Effector memory CD4-positive, alpha-beta T cell (primary cell): ENCODE measurements around the gene USE1.

ENCODE experiments used
- DNase-seq, 3 donors: peaks; one replicate each; pipeline ENCODE4 v3.0.0-alpha.2; 2020
- H3K27ac ChIP-seq: 2 replicates; pipeline ENCODE4 v1.7.0; 2013; ENCODE audit warnings: mild to moderate bottlenecking, low read length, moderate library complexity; ENCODE audit not compliant: insufficient read depth, poor library complexity, severe bottlenecking
- H3K27me3 ChIP-seq: replicated peaks from 2 replicates; pipeline ENCODE4 v1.7.0; 2013; ENCODE audit warnings: mild to moderate bottlenecking, low read length; ENCODE audit not compliant: insufficient read depth, control insufficient read depth, poor library complexity, severe bottlenecking
- H3K36me3 ChIP-seq: 2 replicates; pipeline ENCODE4 v1.7.0; 2013; ENCODE audit warnings: mild to moderate bottlenecking, low read length, moderate library complexity; ENCODE audit not compliant: control insufficient read depth, insufficient read depth
- H3K4me1 ChIP-seq: 2 replicates; pipeline ENCODE4 v1.7.0; 2013; ENCODE audit warnings: low read length, mild to moderate bottlenecking; ENCODE audit not compliant: control insufficient read depth, insufficient read depth, poor library complexity, severe bottlenecking
- H3K4me3 ChIP-seq: 2 replicates; pipeline ENCODE4 v1.7.0; 2013; ENCODE audit warnings: low read length, low read depth, mild to moderate bottlenecking; ENCODE audit not compliant: insufficient read depth, poor library complexity, severe bottlenecking
- H3K9me3 ChIP-seq: 2 replicates; pipeline ENCODE4 v1.7.0; 2013; ENCODE audit warnings: mild to moderate bottlenecking, low read length, moderate library complexity; ENCODE audit not compliant: control insufficient read depth
- total RNA-seq, 3 donors: gene quantifications; one replicate each; lab custom pipeline; 2026; lab: John Stamatoyannopoulos, UW

USE1 gene, protein sequence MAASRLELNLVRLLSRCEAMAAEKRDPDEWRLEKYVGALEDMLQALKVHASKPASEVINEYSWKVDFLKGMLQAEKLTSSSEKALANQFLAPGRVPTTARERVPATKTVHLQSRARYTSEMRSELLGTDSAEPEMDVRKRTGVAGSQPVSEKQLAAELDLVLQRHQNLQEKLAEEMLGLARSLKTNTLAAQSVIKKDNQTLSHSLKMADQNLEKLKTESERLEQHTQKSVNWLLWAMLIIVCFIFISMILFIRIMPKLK
- 13.3 to 18.2 (median 14.1) reads per million in 3 donors for total RNA-seq

DNA sequence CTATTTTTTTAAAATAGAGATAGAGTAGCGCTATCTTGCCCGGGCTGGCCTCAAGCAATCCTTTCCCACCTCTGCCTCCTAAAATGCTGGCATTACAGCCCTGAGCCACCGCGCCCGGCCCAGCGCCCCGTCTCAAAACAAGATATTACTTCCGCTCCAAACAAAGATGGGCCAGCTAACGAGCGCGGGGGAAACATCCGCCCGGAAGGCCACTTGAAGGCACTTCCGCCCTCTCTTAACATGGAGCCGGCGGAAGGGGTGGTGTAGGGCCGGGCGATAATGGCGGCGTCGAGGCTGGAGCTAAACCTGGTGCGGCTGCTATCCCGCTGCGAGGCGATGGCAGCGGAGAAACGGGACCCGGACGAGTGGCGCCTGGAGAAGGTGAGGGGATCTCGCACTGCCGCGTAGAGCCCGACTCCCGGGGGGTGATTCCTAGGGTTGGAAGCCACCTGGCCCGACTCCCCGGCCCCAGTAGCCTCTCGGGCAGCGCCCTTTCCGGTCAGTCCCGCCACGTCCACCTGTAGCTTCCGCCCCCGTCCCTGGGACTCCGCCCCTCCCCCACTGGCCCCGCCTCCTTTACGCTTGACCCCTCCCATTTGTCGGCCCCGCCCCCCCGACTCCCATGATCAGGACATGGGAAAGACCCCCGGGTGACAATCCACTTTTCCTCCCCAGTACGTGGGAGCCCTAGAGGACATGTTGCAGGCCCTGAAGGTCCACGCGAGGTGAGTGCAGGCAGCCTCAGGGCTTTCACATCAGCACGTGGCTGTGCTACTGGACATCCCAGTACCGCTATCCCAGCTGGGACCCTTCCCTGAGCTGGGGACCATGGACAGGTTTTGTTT lies at the start of gene USE1:
Gene USE1 (plus strand): TSS at position 231 of the 845 bp plus-strand sequence. CDS start 49 bp downstream, at position 280.
- Histone ChIP-seq H3K4me1 (peaks cover 6% of the 10 kb centered on the region), H3K27ac (peak within 1 kb of the TSS; percentile 82), H3K36me3 (peaks cover 31% of the 10 kb centered on the region), H3K27me3 (no peaks in the 10 kb centered on the region), H3K4me3 (peak within 1 kb of the TSS; percentile 78), H3K9me3 (no peaks in the 10 kb centered on the region)
- peak; percentile 74 to 82 (median 79) for DNase-seq

DNA sequence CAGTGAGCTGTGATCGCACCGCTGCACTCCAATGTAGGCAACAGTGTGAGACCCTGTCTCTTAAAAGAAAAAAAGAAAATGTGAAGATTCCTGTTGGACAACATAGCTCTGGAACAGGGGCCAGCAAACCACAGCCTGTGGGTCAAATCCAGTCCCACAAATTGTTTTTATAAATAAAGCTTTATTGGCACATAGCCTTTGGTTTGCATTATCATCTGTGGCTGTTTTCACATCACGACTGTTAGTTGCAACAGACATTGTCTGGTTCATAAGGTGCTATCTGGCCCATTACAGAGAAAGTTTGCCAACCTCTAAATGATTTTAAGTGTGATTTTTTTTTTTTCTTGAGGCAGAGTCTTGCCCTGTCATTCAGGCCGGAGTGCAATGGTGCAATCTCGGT lies 49.4 kb upstream of the USE1 start:
- DNase-seq = no peak
- Histone ChIP-seq H3K36me3 (peaks cover 66% of the 10 kb centered on the region), H3K27ac (no peak overlapping the region), H3K27me3 (no peaks in the 10 kb centered on the region), H3K9me3 (no peaks in the 10 kb centered on the region), H3K4me1 (no peaks in the 10 kb centered on the region), H3K4me3 (no peak overlapping the region)

DNA sequence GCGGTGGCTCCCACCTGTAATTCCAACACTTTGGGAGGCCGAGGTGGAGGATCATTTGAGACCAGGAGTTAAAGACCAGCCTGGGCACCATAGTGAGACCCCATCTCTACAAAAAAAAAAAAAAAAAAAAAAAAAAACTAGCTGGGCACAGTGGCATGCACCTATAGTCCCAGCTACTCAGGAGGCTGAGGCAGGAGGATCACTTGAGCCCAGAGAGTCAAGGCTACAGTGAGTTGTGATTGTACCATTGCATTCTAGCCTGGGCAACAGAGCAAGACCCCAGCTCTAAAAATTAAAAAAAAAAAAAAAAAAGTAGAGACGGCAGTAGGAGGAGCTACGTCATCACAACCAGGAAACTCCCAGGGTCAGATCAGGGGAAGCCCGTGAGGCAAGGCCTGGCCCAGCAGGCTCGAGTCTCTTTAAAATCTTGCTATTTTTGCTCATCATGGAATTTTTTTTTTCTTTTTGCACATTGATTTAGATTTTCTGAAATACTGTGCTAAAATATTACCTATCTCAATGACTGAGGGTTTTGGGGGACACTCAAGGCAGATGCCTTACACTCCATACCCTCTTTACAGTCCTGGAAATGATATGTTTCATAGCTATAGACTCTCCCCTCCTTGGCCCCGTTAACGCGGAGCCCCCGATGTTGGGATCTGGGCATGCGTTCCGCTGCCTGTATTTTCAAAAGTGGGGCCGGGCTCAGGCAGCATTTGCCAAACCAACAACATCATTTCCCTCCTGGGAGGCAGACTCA lies 44.4 kb upstream of the USE1 start:
- H3K36me3 ChIP-seq = peaks cover 65% of the 10 kb centered on the region
- no peaks in the 10 kb centered on the region for H3K4me1 ChIP-seq
- H3K27me3 ChIP-seq = no peaks in the 10 kb centered on the region
- DNase-seq = no peak
- no peak overlapping the region for H3K4me3 ChIP-seq
- no peaks in the 10 kb centered on the region for H3K9me3 ChIP-seq
- peak overlapping the region; percentile 7 for H3K27ac ChIP-seq

DNA sequence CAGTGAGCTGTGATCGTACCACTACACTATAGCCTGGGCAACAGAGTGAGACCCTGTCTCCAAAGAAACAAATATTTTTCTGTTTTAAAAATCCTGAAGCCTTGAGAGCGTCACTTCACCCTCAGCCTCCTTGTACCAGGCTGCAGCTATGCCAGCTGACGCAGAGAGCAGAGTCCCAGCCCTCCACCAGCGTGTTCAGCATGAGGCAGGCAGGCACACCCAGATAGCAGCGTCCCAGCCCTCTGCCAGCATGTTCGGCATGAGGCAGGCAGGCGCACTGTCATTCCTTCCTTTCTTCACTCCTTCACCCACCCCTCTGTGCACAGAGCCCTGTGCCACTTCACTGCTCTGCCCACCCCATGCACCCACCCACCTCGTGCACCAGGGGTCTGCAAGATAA lies 43.3 kb upstream of the USE1 start:
- Histone ChIP-seq H3K36me3 (peaks cover 69% of the 10 kb centered on the region), H3K27ac (no peak overlapping the region), H3K9me3 (no peaks in the 10 kb centered on the region), H3K4me1 (no peaks in the 10 kb centered on the region), H3K4me3 (no peak overlapping the region), H3K27me3 (no peaks in the 10 kb centered on the region)
- no peak for DNase-seq

DNA sequence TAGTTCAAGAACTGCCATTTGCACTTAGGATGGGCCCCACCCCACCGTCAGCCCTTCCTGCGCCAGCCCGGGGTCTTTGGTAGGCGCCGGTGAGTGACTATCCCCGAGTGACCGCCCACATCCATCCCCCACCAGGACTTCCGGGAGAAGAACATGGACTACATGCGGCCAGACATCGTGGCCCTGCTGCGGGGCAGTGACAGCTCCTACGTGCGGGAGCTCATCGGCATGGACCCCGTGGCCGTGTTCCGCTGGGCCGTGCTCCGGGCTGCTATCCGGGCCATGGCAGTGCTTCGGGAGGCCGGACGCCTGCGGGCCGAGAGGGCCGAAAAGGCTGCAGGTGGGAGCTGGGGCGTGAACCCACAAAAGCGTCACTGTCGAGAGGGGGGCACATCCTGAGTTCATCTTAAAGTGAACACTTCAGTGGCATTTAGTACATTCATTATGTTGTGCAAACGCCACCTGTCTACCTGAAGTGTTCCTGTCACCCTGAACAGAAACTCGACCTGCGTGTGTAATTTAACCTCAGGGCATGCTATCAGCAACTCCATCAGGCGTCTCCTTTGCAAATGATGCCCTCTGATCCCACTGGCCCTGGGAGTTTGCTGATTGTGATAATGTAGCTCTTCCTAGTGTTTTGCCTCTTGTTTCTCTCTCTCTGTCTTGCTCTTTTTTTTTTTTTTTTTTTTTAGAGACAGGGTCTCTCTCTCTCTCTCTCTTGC lies 42.4 kb upstream of the USE1 start:
- Histone ChIP-seq H3K4me1 (no peaks in the 10 kb centered on the region), H3K36me3 (peaks cover 72% of the 10 kb centered on the region), H3K27ac (no peak overlapping the region), H3K9me3 (no peaks in the 10 kb centered on the region), H3K27me3 (no peaks in the 10 kb centered on the region), H3K4me3 (no peak overlapping the region)
- no peak for DNase-seq

DNA sequence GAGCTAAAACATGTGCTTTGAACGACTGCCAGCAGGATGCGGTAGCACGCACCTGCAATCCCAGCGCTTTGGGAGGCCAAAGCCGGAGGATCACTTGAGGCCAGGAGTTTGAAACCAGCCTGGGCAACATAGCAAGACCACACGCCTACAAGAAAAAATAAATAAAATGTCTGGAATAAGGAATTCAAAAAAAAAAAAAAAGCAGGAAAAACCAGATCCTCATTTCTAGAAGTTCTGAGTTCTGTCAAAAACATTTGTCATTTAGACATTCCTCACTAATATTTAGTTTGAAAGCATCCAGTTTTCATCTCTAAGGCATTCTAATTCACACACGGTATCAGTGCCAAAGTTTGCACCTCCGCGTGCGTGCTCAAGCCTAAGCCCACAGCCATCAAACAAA lies 36.9 kb upstream of the USE1 start:
- Histone ChIP-seq H3K4me1 (peaks cover 3% of the 10 kb centered on the region), H3K27me3 (no peaks in the 10 kb centered on the region), H3K4me3 (no peak overlapping the region), H3K9me3 (no peaks in the 10 kb centered on the region), H3K36me3 (peaks cover 48% of the 10 kb centered on the region), H3K27ac (no peak overlapping the region)
- DNase-seq = no peak

DNA sequence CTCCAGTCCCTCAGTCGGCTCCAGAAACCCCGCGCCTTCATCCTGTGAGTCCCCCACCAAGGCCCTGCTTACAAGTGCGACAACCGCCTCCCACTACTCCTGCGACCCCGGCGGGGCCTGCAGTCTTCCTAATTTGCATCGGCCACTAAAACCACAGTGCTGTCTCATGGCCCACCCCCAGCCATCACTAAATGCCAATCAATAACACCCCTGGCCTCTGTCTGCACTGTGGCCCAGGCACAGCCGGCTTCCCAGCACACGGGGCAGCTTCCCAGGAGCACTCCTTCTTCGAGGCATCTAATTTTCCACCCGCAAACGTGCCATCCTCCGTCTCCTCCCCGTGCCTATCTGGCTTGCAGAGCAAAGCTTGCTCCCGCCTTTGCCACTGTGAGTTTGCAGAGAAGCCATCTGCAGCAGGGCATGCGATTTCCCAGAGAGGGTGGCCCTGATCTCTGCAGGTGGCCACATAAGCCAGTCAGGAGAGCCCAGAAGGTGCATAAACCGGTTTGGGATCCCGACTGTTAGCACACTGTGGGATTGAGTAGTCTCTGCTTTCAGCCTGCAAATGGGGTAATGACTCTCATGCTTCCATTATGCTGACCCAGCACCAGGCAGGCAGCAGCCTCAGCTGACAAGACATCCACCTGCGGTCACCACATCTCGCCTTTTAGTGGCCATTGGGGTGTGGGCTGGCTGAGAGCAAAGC lies 34.0 kb upstream of the USE1 start:
- H3K4me3 ChIP-seq = no peak overlapping the region
- no peak overlapping the region for H3K27ac ChIP-seq
- H3K4me1 ChIP-seq = peaks cover 13% of the 10 kb centered on the region
- no peaks in the 10 kb centered on the region for H3K9me3 ChIP-seq
- H3K27me3 ChIP-seq = no peaks in the 10 kb centered on the region
- DNase-seq = no peak
- peaks cover 29% of the 10 kb centered on the region for H3K36me3 ChIP-seq

DNA sequence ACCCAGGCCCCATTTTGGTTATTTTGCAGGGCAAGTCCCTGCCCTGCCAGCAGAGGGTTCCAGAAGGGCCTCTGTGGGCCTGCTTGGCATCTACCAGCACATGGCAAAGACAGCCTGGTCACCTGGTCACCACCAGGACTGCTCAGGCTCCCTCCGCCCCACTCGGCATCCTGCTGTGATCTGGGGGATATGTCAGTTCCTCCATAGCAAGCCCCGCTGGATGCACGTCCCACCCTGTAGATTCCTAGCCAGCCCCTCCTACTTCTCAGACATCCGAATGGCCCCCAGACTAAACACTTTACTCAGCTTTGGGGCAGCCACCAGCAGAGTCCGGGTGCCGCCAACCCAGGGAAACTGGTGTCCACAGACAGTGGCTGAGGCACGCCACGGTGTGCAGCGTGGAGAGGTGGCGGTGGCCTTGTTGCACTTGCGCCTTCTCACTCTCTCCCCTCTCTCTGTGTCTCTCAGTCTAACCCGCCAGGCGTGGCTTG lies 31.8 kb upstream of the USE1 start:
- Histone ChIP-seq H3K27me3 (no peaks in the 10 kb centered on the region), H3K9me3 (no peaks in the 10 kb centered on the region), H3K4me1 (peaks cover 13% of the 10 kb centered on the region), H3K27ac (peak overlapping the region; percentile 73), H3K4me3 (peak overlapping the region; percentile 42), H3K36me3 (peaks cover 22% of the 10 kb centered on the region)
- DNase-seq = no peak

DNA sequence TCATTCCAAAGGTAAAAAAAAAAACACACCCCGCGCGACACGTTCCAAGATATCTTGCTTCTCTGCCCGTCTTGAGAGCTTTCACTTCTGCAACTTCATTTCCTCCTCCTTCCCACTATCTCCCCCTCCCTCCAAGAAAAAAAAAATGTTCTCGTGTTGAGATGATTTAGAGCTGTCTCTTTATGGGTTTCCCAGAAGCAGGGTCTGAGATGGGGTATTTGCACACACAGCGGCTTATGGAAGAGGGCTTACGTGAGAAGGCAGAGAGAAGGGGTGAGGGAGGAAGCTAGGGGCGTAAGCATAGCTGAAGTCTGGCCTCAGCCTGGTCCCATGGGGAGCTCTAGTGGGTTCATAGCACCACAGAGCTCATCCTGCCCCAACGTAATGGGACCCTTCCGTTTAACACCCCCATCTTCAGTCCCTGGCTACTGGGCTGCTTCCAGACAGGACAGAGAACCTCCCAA lies 31.3 kb upstream of the USE1 start:
- no peak for DNase-seq
- Histone ChIP-seq H3K9me3 (no peaks in the 10 kb centered on the region), H3K27me3 (no peaks in the 10 kb centered on the region), H3K27ac (peak overlapping the region; percentile 73), H3K4me3 (peak overlapping the region; percentile 42), H3K4me1 (peaks cover 13% of the 10 kb centered on the region), H3K36me3 (peaks cover 23% of the 10 kb centered on the region)
